NCI-H69 (cell line): ENCODE data around the gene SLC25A12.
"Not testable (repeated sequence)": the region's sequence is repeated elsewhere in the genome, so short reads cannot be mapped to it uniquely, and the experiment has no call there.

Source experiments
- DNase-seq: peaks from one replicate; lab custom pipeline; 2025; lab: John Stamatoyannopoulos, UW

Gene SLC25A12

GRCh38 chr2:171788316-171788993 is 105.6 kb downstream of the SLC25A12 start:
- DNase-seq: peak; percentile 60

GRCh38 chr2:171787333-171788072 is 106.5 kb downstream of the SLC25A12 start:
- DNase-seq: no peak

- DNase-seq: no peak
Measured at GRCh38 chr2:171785450-171785849, 108.6 kb downstream of the SLC25A12 start.

GRCh38 chr2:171778515-171778914 is 115.5 kb downstream of the SLC25A12 start:
- DNase-seq: no peak

GRCh38 chr2:171774581-171774980 is 119.5 kb downstream of the SLC25A12 start:
- not testable (repeated sequence) for DNase-seq

GRCh38 chr2:171772373-171772772 is 121.7 kb downstream of the SLC25A12 start:
- no peak for DNase-seq

GRCh38 chr2:171771463-171771862 is 122.6 kb downstream of the SLC25A12 start:
- no peak for DNase-seq

GRCh38 chr2:171763602-171764001 is 130.4 kb downstream of the SLC25A12 start:
- DNase-seq: peak; percentile 22

- DNase-seq: peak; percentile 79
Measured at GRCh38 chr2:171762879-171763573, 131.0 kb downstream of the SLC25A12 start.

- DNase-seq: peak; percentile 2
Measured at GRCh38 chr2:171761176-171761575, 132.9 kb downstream of the SLC25A12 start.

GRCh38 chr2:171758762-171759161 is 135.3 kb downstream of the SLC25A12 start:
- DNase-seq: not testable (repeated sequence)

GRCh38 chr2:171754254-171754939 is 139.6 kb downstream of the SLC25A12 start:
- no peak for DNase-seq

GRCh38 chr2:171747371-171747770 is 146.7 kb downstream of the SLC25A12 start:
- DNase-seq: peak; percentile 80

GRCh38 chr2:171745806-171746205 is 148.2 kb downstream of the SLC25A12 start:
- no peak for DNase-seq

GRCh38 chr2:171745141-171745540 is 148.9 kb downstream of the SLC25A12 start:
- DNase-seq: no peak

GRCh38 chr2:171742760-171743159 is 151.3 kb downstream of the SLC25A12 start:
- no peak for DNase-seq

- DNase-seq: no peak
Measured at GRCh38 chr2:171741189-171741588, 152.9 kb downstream of the SLC25A12 start.

- DNase-seq: no peak
Measured at GRCh38 chr2:171735991-171736710, 157.9 kb downstream of the SLC25A12 start.
